Endometrium (tissue), 2 donors: ENCODE measurements around the gene RASAL1.
"Not testable (repeated sequence)": the region's sequence is repeated elsewhere in the genome, so short reads cannot be mapped to it uniquely, and the experiment has no call there.

Experiments
- FAIRE-seq: peaks from 2 replicates; lab custom pipeline; 2012; peaks lifted over from hg19 to GRCh38; lab: Jason Lieb, UNC
- donor health status: control.
- donor health status: control.

RASAL1 gene

DNA sequence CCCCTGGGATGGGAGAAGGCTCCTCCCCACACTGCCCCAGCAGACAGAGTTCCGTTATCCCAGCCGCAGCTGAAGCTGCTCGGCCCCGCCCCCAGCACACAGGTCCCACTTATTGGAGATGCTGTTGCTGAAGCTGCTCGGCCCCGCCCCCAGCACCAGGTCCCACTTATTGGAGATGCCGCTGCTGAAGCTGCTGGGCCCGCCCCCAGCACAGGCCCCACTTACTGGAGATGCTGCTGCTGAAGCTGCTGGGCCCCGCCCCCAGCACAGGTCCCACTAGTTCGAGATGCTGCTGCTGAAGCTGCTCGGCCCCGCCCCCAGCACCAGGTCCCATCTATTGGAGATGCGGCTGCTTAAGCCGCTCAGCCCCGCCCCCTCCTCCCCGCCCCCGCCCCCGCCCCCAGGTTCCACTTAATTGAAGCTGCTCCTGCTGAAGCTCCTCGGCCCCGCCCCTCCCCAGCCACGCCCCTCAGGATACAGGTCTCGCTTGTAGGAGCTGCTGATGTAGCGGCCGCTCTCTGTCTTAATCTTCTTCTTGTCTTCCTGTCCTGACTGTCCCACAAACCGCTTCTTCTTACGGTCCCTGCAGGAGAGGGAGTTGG is 26.0 kb upstream of the RASAL1 start:
- no peak for FAIRE-seq

- FAIRE-seq: no peak
Observed at GRCh38 chr12:113159937-113160336, 24.4 kb upstream of the RASAL1 start.

DNA sequence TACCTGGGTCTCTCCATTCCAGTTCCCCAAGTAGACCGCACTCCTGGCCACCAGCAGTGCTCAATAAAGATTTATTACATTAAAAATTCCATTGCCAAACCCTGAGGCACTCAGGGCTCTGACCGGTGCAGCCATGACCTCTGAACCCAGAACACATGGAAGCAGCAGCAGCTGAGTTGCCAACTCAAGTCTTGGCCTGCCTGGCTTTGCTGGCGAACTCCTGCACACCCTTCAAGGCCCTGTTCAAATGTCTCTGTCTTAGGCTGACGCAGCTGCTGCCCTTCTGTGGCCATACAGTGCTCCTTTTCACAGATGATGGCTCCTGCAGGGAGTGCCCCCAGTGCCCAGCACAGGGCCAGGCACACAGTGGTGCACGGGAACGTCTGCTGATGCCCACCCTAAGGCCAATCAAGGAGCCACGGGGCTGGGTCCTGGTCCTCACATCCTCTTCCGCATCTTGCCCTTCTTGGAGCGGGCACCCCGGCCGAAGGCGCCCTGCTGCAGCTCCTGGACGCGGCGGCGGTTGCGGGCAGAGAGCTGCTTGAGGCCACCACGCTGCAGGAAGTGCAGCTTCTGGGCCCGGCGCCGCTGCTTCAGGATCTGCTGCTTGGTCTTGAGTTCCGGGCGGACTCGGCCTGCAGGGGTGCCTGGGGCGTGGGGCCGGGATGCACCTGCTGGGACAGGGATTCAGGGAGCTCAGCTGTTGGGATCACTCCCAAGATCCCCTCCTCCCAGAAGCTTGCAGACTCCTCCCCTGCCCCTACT is 23.1 kb upstream of the RASAL1 start:
- no peak for FAIRE-seq

- no peak for FAIRE-seq
Observed at GRCh38 chr12:113157218-113157859, 21.8 kb upstream of the RASAL1 start.

- FAIRE-seq: no peak
Observed at GRCh38 chr12:113155646-113156045, 20.1 kb upstream of the RASAL1 start.

DNA sequence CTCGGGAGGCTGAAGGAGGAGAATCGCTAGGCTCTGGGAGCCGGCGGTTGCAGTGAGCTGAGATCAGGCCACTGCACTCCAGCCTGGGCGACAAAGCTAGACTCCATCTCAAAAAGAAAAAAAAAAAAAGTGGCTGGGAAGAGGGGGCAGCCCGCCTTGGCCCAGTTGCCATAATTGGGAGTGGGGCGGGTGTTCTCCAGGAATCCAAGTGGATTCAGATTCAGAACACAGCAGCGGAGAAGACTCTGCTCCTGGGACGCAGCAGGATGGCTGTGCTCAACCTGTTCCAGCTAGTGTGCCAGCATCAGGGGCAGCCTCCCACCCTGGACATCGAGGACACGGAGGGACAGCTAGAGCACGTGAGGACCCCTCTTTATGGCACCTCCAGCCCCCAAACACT is 19.5 kb upstream of the RASAL1 start:
- no peak for FAIRE-seq

DNA sequence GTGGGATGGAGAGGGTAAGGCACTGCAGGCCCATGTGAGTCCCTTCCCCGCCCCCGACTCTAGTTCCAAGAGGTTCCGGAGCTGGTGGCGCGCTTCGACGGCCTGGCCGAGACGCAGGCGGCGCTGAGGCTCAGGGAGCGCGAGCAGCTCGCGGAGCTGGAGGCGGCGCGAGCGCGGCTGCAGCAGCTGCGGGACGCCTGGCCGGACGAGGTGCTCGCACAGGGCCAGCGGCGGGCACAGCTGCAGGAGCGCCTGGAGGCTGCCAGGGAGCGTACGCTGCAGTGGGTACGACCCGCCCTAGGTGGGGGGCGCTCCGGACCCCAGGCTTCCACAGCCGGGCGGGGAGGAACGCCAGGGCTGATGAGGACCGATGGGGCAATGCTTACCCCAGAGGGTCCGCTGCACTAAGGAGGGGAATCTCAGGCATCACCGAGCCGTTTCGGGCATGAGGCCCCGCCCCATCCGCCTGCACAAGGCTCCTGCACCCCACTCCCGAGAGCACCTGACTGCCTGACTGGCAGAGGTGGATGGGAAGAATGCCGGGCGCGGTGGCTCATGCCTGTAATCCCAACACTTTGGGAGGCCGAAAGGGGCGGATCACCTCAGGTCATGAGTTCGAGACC is 18.9 kb upstream of the RASAL1 start:
- FAIRE-seq: no peak

- no peak for FAIRE-seq
Observed at GRCh38 chr12:113152835-113153814, 17.6 kb upstream of the RASAL1 start.

DNA sequence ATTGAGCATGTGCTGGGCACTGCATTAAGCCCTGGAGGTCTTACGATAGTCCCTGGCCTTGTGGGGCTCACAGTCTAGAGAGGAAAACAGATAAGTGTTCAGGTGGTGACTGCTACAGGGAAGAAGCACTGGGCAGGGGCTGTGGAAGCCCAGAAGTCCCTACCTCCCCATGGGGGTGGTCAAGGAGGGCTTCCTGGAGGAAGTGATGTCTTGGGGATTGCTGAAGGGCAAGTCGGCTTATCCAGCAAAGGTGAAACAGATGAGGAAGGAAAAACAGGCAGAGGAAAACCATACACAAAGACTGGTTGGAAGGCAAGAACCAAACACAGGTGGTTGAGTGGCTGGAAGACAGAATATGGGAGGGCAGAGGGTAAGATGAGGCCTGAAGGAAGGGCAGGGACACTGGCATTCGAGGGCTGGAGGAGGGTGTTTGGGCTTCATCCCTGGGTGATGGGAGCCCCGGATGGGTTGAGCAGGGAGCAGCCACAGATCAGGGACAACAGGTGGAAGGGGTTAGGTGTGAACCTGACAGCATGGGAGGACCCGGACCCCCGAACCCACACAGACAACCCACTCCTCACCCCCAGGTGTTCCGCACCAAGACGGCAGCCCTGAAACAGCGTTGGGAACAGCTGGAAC is 16.8 kb upstream of the RASAL1 start:
- no peak for FAIRE-seq

- no peak for FAIRE-seq
Observed at GRCh38 chr12:113151655-113152054, 16.1 kb upstream of the RASAL1 start.

- FAIRE-seq: no peak
Observed at GRCh38 chr12:113149361-113150150, 14.0 kb upstream of the RASAL1 start, which contains the start of gene CFAP73. TSS of gene CFAP73 (plus strand) at chr12:113149724. CDS start at chr12:113149858, 134 bp downstream.

DNA sequence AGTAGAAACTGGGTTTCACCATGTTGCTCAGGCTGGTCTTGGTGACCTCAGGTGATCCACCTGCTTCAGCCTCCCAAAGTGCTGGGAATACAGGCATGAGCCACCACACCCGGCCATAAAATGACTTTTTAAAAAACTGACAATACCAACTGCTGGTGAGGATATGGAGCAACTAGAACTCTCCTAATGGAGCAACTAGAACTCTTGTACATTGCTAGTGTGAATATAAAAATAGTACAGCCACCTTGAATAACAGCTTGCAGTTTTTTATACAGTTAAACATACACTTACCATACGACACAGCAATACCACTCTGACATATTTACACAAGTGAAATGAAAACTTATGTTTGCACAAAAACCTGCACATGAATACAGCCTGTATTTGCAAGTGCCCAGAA is 11.4 kb upstream of the RASAL1 start:
- FAIRE-seq: no peak

GRCh38 chr12:113145720-113146551 is 10.4 kb upstream of the RASAL1 start:
- no peak for FAIRE-seq

- FAIRE-seq: no peak
Observed at GRCh38 chr12:113144806-113145205, 9.2 kb upstream of the RASAL1 start.

- FAIRE-seq: no peak
Observed at GRCh38 chr12:113143959-113144358, 8.4 kb upstream of the RASAL1 start.

- FAIRE-seq: no peak
Observed at GRCh38 chr12:113142886-113143332, 7.3 kb upstream of the RASAL1 start.

DNA sequence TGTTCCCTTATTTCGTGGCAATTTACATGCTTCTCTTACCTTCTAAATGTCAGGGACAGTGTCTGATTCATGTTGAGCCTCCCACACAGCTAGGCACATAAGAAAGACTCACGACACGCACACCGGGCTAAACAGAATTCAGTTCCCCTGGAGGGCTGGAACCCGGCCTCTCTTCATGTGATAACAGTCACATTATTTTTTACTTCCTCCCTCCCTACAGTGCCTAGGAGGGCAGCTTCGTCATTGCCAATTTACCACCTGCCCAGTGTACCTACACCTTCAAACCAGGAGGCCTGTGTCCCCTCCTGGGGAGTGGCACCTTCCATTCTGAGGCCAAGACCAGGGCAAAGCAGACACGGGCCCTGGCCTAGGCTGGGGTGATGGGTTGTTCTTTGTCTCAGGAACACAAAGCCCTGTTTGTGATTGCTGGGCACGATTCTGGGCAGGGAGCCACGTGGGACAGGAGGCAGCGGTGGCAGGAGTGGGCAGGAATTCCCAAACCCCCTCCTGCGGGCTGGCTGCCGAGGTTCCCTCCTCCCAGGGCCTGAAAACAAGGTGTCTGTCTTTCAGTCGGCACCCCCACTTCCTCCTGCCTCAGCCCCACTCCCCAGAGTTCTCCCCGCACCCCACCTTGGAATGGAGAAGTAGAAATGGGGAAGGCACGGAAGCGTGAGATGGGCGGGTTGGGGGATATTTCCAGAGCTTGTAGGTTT is 6.8 kb upstream of the RASAL1 start:
- FAIRE-seq: no peak

DNA sequence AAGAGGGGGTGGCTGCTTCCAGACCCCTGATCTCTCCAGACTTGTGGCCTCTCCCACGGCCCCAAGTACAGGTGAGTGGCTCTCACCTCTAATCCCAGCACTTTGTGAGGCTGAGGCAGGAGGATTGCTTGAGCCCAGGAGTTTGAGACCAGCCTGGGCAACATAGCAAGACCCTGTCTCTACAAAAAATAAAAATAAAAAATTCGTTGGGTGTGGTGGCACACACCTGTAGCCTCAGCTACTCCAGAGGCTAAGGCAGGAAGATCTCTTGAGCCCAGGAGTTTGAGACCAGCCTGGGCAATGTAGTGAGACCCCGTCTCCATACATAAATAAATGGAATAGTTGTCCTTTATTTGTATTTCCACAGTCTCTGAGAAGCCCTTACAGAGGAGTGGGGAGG is 6.2 kb upstream of the RASAL1 start:
- FAIRE-seq: not testable (repeated sequence)

GRCh38 chr12:113140706-113141105 is 5.1 kb upstream of the RASAL1 start:
- no peak for FAIRE-seq
